GM10248 (cell line): ENCODE data around the gene TSPEAR.

Experiments used
- CTCF ChIA-PET: fragments of 300-600 bp; sonication (Branson Sonifier 250); formaldehyde crosslinking; extraction: SDS; loops from one replicate; lab custom pipeline; 2021; ENCODE audit warnings: antibody characterized with exemption; lab: Yijun Ruan, JAX
- POLR2A ChIA-PET: fragments of 350-650 bp; sonication (Branson Sonifier 250); formaldehyde crosslinking; extraction: SDS; loops from one replicate; lab custom pipeline; 2020; ENCODE audit warnings: antibody characterized with exemption; lab: Yijun Ruan, JAX
- DNase-seq: peaks from one replicate; pipeline ENCODE4 v3.0.0; 2012; ENCODE audit errors: extremely low spot score
- TF ChIP-seq, protein P1 (sequence below): IDR thresholded peaks from 2 replicates; pipeline ENCODE4 v1.5.1; 2012; ENCODE audit warnings: mild to moderate bottlenecking, low read depth; ENCODE audit errors: extremely low read depth, missing control alignments, control extremely low read depth

The TSPEAR gene

DNA sequence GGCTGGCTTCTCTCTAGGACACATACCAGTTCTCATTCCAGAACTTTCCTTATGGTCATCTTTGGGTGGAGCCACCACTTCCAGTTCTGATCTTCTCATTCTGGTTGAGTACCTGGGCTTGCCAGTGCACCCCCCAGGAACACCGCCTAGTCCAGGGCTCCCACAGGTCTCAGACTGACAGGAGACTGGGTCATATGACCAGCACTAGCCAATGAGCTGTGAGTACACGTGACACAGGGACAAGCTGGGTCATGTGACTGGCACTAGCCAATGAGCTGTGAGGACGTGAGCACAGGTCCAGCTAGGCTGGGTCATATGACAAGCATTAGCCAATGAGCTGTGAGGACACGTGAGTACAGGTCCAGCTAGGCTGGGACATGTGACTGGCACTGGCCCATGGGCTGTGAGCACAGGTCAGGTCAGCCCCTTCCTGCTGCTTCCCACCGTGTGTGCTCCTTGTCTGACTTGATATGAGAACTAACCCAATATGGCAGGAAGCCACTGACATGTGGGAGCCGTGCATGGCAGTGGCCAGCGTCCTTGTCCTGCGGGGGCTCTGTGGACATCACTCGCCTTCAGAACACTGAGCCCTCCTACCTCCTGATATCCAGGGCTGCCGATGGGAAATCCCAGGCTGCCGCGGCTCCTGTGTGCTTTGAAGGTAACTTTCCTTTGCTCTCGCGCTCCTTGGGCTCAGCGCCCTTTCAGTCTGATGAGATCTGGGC, 194.0 kb downstream of the TSPEAR start:
- ChIA-PET CTCF (interaction anchor here (0.9 to 1.4 kb wide), 2 partner anchors 66 to 276 kb away, joined by 3 to 6 read pairs; no protein-coding TSS in a partner anchor), POLR2A (no interaction called here)
- DNase-seq, result no peak
- TF ChIP-seq, protein P1, sequence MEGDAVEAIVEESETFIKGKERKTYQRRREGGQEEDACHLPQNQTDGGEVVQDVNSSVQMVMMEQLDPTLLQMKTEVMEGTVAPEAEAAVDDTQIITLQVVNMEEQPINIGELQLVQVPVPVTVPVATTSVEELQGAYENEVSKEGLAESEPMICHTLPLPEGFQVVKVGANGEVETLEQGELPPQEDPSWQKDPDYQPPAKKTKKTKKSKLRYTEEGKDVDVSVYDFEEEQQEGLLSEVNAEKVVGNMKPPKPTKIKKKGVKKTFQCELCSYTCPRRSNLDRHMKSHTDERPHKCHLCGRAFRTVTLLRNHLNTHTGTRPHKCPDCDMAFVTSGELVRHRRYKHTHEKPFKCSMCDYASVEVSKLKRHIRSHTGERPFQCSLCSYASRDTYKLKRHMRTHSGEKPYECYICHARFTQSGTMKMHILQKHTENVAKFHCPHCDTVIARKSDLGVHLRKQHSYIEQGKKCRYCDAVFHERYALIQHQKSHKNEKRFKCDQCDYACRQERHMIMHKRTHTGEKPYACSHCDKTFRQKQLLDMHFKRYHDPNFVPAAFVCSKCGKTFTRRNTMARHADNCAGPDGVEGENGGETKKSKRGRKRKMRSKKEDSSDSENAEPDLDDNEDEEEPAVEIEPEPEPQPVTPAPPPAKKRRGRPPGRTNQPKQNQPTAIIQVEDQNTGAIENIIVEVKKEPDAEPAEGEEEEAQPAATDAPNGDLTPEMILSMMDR, result no peak

DNA sequence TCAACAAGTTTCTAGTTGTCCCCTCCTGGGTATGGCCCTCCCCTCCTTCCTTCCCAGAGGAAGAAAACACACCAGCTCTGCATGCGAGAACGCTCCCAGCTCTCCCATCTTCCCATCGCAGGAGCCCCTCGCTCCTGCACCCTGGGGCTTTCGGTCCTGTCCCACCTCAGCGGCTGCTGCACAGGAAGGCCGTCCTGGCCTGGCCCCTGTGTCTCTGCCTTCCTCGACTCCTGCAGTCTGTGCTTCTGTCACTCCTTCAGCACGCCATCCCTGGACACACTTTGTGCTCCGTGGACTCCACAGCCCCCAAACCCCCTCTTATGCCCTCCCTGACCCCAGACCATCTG, 194.6 kb downstream of the TSPEAR start:
- DNase-seq, result no peak
- ChIA-PET POLR2A (no interaction called here), CTCF (interaction anchor here (0.9 kb wide), 1 partner anchor 65 kb away, joined by 3 read pairs; no protein-coding TSS in a partner anchor)
- TF ChIP-seq, protein P1, result no peak

DNA sequence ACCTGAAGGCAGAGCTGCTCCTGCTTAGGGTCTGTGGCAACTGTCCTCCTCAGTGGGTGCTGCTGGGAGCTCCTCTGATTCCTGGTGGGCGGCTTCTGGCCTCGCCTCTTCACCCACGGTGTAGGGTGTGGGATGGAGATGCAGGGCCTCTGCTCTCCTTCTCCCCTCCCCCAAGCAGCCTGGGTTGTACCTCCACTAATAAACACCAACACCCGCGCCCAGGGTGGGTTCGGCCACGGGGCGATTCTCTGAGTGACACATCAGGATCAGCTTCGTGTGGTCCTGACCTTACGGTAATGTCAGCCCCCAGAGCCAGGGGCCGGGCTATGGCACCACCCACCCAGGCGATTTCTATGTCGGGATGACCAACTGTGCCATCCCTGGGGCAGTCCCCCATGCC, 195.0 kb downstream of the TSPEAR start:
- ChIA-PET CTCF (interaction anchor here (1.0 kb wide), 1 partner anchor 277 kb away, joined by 5 read pairs; no protein-coding TSS in a partner anchor), POLR2A (no interaction called here)
- TF ChIP-seq, protein P1, result no peak
- no peak for DNase-seq

DNA sequence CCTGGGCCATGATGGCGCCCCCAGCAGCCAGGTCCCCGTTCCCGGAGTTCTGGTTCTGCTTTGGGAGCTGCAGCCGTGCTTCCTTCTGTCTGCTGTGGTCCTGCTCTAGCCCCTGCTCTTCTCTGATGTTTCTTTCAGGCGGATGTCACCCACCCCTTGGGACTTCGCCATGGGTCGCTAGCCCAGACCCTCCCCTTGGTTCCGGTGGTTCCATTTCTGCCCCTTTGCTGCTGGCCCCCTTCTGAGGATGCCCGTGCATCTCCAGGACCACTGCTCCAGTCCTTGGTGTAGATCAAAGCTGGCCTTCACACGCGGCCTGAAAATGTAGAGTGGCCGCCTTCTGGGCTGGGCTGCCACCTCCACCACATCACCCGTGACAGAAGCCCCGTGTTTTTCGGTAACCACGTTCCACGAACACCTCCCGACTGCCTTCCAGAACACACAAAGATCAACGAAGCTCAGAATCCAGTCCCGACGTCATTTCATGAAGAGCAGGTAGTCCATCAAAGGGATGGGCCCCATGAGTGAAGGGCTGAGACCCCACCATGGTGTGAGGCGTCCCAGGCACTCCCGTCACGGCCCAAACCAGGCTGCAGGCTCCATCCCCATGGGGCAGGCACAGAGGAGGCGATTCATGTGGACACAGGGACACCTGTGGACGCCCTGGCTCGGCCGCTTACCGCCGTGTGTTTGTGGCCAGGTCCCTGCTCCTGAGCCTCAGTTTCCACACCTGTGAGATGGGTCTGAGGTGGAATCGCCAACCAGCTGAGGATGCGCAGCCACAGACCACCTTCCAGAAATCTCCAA, 195.8 kb downstream of the TSPEAR start:
- ChIA-PET CTCF (interaction anchor here (1.0 to 7.3 kb wide), 2 partner anchors 278 kb away, joined by 5 to 67 read pairs; no protein-coding TSS in a partner anchor), POLR2A (no interaction called here)
- TF ChIP-seq, protein P1, result no peak
- DNase-seq, result no peak

DNA sequence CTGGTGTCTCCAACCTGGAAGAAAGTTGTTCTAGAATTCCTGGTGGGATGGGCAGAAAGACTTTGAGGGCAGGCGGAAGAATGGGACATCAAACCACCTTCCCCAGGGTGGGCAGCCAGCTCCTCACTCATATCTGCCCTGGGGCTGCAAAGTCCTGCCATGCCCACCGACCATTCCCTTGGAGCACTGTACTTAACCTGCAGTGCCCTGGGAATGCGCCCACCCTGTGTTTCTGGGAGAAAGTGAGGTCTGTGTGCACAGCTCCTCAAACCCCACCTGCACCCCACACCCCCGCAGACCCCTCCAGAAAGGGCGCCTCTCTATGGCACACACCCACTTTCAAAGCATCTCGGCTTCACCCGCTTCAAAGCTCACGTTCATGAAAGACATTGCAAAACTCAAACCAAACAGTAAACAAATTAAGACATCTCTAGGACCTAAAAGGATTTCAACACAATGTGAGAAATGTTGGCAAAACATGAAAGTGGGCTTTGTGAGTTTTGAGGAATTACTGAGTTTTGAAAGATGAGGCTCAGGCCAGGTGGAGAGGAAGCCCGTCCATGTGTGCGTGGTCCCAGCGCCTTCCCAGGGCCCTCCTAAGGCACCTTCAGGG, 196.5 kb downstream of the TSPEAR start:
- ChIA-PET CTCF (interaction anchor here (7.3 kb wide), 1 partner anchor 279 kb away, joined by 67 read pairs; no protein-coding TSS in a partner anchor), POLR2A (no interaction called here)
- DNase-seq, result no peak
- TF ChIP-seq, protein P1, result no peak

DNA sequence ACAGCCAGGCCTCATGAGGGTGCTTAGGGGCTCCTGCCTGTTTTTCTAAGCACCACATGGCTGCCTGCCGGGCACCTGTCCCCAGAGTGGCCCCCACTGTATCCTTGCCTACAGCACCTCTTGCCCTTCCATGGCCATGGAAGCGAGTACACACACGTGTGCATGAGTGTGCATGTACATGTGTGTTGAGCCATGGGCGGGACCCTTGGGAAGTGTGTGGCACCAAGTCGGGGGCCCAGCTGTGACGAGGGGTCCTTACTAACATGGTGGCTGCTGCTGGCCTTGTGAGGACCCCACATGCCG, 197.2 kb downstream of the TSPEAR start:
- TF ChIP-seq, protein P1, result no peak
- ChIA-PET CTCF (interaction anchor here (7.3 kb wide), 1 partner anchor 280 kb away, joined by 67 read pairs; no protein-coding TSS in a partner anchor), POLR2A (no interaction called here)
- DNase-seq, result no peak
